ENCODE data around the gene GUCY2F.

GUCY2F gene

DNA sequence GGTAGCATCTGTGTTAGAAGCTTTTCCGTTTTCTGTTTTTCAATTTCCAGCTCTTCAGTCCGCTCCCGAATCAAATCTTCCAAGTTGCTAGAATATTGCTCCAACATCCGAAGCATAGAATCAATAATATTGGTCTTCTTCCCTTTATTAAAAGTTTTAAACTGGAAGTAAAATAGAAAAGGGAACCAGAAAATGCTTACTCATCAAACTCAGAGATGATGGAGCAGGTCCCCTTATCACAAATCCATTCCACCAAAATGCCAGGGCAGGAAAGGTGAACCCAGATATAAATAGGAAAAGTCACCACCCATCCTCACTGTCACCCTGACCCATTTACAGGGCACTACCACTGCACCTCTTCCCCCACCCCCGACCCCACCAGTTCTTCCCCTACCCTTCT, 89.0 kb downstream of the GUCY2F start:
- DNase-seq = no peak

DNA sequence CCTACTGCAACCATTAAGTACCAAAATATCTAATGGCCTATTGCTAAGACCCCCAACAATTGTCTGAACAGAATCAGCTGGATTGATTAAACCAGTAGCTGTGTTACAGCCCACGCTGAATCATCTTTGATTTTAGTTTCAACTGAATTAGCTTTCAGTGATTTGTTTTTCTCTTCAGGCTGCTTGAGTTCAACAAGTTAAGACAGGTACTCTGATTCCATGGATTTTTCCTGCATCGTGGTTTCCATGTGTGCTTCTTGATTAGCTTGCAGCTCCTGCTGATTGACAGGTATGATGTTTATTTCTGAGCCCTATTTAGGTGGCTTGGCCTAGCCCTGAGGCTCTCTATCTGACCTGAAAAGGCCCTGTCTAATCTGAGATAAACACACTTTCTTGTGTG, 91.3 kb downstream of the GUCY2F start:
- no peak for DNase-seq

DNA sequence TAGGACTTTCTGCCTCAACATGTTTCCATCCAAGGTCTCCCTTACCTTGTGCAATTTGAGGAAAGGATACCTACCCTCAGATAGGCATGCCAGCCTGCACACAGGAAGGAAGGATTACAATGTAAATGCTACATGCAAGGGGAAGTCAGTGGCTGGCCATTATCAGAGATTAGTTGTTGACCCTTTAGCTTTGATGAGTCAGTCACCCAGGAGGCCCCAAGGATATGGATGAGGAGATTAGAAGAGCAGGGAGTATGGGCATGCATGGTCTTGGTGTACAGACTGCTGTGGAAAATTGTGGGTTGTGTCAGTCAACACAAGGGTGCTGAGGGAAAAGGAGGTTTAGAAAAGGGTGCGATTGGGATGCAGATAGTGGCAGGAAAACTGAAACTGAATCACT, 92.0 kb downstream of the GUCY2F start:
- no peak for DNase-seq

DNA sequence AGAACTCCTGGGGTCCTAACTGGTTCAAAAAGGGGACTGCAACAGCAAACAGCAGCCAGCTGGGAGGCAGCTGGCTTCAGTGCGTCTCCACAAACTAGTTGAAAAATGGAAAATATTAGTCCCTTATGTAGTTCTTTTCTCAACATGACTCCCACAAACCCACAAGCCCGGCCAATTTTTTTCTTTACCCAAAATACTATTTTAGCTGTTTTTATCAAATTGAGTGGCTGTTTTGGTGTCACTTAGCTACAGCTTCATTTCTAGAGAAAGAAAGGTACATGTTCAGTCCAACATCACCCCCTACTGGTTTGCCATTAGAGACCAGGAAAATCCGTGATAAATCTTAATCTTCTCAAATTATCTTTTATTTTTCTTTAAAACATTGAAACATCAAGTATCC, 97.2 kb downstream of the GUCY2F start:
- no peak for DNase-seq

DNA sequence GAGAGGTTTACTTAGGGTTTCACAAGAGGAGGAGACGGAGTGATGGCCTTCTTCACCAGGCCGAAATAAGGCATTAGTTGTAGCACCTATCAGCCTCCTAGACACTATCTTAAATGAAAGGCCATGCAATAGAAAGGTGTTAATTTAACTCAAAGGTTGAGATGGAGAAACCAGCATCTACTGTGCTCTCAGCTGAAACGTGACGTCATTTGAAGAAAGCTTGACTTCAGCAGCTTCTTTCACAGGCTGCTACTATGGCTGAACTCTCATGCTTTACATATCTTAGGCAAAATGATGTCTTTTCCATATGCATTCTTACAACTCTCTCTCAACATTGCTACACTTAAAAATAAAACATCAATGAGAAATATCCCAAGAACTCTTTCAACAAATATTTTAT, 99.6 kb downstream of the GUCY2F start:
- no peak for DNase-seq

DNA sequence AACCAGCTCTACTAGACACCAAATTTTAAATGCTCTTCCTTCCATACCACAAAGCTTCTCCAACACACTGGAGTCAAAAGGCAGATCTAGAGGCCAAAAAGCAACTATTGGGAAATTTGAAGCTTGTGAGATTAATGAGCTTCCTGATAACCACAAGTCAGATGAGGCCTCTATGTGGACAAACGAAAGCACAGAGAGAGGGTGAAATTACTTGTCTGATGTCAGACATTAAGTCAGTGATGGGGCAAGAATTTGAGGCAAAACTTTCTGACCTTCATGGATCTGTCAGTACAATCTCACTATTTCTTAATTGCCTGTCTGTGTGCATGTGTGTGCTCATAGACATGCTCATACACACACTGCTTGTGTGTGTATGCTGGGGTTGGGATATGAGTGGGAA, 103.6 kb downstream of the GUCY2F start:
- DNase-seq = no peak

DNA sequence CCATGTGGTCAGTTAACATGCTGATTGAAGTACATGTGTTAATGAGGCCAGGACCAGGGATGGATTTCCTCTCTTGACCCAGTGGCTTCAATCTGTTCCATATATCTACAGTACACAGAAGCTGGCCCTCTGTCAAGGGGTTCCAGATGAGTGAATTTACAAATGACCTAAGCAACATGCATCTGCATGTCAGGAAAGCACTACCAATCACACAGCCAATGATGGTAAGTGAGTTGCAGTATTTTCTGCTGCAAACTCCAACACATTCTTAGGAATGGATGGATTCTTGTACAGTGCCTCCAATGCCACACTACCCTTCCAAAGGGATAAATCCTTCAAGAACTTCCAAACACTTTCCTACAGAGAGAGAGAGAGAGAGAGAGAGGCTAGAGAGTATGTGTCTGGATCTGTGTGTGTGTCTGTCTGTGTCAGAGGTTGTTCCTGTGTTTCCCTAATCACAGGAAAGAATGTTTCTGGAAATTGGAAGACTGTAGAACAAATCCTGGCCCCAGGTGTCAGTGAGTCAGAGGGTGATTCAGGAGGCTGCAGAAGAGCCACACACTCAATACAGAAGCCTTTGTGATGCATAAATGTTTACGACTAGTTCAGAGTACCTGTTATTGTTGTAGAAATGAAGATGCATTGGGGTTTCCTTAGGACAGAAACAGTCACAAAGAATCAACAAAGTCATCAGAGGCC, 107.5 kb downstream of the GUCY2F start:
- no peak for DNase-seq

DNA sequence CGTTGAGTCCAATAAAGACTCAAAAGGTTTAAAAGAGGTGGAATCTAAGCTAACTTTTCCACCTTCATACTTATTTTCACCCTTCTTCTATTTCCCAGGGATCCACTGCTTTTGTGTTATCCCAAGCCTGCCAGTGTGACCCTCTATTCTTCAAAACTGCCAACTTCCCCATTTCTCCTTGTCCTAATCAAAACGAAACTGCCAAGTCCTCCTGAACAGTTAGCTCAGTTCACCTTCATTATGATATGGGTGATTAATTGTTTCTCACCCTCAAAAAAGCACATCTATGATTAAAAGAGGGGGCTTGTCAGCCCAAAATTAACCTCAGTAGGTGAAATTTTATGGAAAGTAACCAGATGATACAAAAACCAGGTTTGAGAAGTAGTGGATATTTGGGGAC, 108.4 kb downstream of the GUCY2F start:
- no peak for DNase-seq

DNA sequence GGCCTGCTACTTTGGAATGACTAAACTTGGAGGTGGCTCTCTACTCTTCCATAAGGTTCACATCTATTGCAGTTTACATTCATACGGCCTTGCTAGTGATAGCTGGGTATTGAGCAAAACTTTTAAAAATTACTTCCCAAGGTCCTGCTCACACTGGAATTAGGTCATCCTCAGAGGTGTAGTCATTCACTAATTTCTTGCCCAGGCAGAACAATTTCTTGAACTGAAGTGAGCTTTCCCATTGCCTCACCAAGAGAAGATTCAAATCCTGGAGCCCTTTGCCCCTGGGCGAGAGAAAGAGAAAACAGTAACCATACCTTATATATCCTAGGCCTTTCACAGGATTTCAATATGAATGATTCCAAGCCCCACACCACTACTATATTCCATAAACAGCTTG, 109.2 kb downstream of the GUCY2F start:
- DNase-seq = no peak

DNA sequence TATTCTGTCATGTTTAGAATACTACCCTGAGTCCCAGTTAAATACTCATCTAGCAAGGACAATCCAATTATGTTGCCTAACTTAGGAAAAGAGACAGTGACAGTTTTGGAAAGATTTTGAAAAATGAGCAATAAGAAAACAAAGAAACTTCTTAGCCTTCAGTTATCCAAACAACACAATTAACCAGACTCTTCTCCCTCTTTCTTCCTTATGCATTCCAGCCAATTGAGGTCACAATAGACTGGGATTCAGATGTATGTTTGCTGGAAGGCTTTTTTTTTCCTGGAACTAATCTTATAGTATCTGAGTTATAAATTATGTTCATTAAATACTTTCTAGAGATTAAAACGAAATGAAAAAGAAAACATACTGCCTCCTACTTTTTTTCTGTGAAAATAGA, 109.6 kb downstream of the GUCY2F start:
- no peak for DNase-seq

DNA sequence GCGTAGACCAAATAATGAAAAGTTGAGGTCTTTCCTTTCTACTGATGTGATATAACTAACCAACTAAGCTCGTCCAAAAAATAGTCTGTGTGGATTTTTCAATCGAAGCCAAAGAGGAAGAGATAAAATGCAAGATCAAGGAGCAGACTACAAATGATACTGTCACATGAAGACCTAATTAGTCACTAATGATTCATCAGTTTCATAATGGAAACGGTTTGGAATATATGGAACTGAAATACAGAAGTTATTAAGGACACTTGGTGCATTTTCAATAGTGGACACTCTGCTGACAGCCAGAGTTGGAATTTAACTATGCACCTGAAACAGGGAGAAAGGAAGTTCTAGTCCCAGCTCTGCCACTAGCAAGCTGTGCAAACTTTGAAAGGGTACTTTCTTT, 119.8 kb downstream of the GUCY2F start:
- DNase-seq = no peak

DNA sequence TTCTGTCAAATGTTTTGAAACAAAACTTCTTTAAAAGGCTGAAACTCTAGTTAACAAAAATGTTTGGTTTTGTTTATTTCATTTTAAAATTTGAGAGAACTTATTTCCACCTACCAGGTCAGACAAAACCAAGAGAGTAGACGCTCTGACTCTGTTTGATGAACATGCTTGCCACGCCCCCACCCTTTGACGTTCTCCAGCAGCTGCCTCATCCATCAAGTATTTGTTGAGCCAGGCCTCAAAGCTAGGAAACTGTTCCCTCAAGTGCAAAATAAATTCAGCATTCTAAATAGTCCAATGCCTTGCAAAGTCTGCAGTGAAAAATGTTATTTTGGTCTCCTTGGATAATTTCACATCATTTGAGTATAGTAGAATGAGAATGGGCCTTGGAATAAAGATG, 121.6 kb downstream of the GUCY2F start:
- no peak for DNase-seq

DNA sequence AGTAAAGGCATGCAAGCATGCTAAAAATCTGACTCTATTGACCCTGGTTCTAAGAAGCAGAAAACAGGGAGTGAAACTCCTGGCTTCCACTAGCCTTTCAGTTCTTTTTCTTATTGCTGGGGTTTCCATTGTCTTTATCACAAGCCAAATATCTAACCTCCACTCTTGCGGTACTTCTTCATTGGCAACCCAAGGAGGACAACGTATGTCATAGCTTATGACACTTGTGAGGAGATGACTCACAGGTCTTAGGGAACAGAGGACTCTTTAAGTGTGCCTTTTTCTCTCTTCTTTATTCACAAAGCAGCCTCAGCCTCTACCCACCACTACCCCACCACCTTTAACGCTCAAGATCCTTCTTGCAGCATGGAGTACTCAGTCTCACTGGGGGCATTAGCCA, 124.2 kb downstream of the GUCY2F start:
- no peak for DNase-seq

DNA sequence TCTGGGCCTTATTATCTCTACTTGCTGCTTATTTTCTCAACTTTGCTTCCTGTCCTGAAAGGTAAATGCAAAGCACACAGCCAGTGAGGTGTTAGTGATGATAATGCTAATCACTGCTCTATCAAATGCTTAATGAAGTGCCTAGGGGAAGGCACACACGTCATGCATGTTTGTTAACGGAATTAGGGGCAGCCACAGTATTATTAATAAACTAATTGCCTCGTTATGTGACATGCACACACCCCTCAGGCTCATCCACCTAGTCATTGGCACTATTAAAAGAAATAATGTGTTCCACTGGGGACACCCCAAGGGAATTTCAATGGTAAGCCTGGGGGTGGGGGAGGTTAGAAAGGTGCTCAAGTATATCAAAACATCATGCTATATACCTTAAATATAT, 125.2 kb downstream of the GUCY2F start:
- no peak for DNase-seq

DNA sequence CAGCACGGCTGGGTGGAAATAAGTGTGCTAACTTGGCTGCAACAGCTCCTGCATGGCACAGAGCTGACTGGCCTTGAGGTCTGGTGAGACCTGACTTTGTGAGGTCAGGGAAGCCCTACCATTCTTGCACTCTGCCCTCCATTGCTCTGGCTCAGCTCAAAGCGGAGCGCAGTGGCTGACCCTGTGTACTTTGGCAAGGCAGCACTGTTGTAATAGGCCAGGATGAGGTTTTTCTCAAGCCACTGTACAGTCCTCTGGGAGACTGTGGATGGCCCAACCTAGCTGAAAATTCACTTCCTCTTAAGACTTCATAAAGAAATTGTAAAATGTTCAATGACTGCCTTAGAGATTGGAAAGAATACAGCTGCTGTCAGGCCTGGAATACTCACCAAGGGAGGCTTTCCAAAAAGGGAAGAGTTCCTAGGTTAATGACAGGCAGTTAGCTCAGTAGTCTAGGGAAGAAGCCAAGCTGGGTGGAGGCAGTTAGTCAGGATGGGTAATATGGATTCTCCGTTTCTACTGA, 129.8 kb downstream of the GUCY2F start:
- DNase-seq = no peak

DNA sequence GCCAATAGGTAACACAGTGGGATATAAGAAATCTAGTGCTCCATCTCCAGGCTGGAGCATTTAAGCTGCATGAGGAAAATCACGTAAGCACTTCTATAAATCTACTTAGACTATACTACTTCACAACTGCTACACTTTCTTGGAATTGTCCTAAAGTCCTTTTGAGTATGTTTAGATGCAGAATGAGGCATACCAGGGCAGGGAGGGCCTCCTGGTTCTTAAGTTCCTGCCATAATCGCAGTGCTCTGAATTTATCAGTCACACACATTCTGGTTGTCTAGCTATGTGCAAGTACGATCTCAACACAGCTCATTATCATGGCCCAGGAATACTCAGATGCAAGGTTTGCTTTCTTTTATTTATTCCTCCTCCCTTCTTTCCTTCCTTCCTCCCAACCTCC, 130.3 kb downstream of the GUCY2F start:
- no peak for DNase-seq

DNA sequence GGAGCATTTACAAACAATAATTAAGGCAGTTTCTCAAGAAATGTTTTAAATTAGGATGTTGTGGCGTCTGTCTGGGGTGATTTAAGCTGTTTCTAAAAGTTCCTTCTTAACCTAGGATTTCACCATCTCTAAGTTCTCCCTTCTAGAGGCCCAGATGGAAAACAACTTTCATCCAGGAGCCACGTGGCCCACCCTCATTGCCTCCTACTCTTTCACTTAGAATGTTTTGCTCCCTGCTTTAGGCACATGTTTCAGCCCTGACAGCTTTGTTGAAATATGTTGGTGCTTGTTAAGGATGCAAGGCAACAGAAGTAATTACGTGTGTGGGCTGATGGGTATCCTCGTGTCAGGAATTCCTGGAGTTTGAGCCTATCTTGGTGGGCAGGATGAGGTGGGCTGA, 131.3 kb downstream of the GUCY2F start:
- DNase-seq = no peak

DNA sequence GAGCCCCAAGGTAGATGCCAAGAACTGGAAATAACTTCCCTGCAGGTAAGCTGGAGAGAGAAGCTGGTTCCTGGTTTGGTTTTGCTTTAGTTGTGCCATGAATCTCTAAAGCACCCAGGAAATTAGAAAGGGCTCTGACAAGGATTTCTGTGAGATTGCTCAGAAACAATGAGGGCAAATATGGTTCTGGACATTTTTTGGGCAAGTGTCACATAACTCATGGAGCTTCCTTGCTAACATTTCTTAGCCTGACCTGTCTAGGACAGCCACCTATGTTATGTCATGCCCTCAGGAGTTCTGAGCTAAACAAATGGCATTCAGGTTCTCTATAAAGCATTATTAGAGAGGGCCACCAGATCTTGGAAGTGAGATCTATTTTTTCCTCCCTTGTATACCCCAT, 131.8 kb downstream of the GUCY2F start:
- no peak for DNase-seq

DNA sequence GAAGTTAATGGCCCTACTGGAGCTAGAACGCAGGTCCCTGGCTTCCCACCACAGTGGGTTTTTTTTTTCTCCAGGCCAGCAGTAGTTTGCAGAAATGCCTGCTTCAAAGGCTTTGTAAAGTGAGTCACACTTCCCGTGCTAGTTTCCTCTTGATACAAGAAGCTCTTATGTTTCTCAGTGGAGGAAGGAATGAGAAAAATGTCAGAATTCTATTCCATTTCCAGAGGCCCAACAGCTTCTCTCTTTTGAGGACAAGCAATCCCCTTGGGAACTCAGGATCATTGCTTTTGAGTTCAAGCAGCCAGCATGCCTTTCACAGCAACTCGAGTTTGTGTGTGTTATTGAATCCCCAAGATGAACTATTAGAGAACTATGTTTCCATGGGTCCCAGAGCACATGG, 134.3 kb downstream of the GUCY2F start:
- DNase-seq = no peak

DNA sequence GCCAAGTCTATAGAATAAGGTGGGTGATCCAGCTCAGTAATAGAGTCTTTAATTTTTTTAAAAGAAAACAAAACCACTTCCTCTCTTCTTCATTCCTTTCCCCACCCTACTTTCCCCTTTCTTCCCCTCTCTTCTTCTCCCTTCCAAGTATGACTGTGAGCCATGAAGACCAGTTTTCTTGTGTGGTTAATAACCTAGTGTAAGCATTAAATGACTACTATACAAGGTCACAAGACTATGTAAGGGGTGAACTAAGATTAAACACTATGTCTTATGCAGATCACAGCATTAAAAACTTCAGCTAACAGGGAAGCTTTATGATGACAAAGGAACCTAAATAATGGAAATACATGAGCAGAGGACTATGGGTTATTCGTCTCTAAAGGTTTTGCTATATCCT, 135.4 kb downstream of the GUCY2F start:
- no peak for DNase-seq

DNA sequence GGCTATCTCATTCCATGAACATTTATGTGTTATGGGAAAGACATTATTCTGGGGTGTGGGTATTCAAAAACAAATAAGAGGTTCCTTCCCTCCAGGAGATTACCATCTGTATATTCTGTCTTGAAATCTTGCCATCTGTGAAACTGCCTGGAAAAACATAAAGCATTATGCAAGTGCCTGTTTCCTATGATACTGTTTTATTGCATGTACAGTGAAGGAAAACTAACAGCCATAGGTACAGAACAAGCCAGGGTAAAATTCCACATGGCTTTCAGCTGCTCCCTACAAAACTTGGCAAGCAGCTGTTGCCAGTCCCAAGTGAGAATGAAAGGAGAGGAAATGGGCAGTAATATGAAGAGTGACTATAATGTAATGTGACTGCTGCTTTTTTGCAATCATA, 136.0 kb downstream of the GUCY2F start:
- no peak for DNase-seq

DNA sequence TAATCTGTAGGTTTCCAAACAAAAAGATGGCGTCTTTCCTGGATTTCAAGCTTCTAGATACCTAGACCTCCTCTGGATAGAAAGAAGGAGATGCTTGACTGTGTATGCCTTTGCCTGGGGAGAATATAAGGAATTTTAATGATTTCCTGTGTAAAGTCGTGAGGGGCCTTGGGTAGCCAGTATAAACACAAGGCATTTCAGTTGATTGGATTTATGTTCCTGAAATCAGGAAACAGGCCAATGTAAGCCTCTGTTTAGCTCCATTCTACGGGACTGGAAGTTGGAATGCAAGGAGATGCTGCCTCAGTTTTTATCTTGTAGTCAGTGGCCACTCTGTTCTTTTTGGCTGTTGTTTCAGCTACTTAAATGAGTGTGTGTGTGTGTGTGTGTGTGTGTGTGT, 137.2 kb downstream of the GUCY2F start:
- DNase-seq = no peak

DNA sequence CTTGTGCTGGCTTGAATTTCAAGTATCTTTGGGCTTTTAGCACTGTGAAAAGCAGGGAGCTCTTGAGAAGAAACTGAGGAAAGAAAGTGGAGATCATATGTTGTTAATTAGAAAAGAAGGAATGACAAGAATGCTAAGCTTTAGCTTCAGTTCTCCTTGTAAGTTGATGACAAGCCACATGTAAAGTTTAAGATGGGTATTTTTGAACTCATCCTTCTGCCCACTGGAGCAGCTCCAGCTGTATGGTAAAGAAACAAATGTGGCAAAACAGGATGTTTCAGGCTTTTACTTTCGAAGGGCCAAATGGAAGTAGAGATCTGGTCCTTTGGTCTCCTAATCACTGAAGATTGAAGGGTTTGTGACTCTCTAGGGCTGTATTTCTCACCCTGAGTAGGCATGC, 137.8 kb downstream of the GUCY2F start:
- DNase-seq = no peak

DNA sequence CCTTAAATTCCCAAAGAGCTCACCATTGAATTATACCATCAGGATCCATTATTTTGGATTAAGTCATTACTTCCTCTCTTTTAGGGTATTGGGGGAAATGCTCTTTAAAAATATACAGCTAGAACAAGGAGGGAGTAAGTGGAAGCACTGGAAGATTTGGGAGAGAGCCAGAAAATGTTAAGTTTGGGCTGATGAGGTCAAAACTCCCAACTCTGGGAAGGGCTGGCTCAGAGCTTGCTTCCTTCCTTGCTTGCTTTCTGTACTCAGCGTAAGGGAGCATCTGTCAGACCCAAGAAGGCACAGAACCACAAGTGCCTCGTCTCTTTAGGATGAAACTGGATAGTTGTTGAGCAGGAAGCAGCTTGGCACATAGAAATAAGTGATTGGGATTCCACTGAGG, 138.2 kb downstream of the GUCY2F start:
- no peak for DNase-seq

DNA sequence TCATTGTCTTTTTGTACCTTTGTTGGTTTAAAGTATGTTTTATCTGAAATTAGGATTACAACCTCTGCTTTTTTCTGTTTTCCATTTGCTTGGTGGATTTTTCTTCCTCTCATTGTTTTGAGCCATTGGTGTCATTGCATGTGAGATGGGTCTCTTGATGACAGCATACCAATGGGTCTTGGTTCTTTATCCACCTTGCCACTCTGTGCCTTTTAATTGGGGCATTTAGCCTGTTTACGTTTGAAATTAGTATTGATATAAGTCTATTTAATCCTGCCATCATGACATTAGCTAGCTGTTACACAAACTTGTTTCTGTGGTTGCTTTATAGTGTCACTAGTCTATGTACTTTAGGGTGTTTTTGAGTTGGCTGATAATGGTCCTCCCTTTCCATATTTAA, 145.7 kb downstream of the GUCY2F start:
- no peak for DNase-seq

DNA sequence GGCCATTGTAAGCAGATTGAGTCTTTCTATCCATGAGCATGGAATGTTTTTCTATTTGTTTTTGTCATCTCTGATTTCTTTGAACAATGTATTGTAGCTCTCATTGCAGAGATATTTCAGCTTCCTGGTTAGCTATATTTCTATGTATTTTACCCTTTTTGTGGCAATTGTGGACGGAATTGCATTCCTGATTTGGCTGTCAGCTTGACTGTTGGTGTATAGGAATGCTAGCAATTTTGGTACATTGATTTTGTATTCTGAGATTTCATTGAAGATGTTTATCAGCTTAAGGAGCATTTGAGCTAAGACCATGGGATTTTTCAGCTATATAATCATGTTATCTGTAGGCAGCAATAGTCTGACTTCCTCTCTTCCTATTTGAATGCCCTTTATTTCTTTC, 154.6 kb downstream of the GUCY2F start:
- DNase-seq = no peak
